PC-9 (cell line): ENCODE data around the gene SEZ6L. TPM values are rescaled to one million over a fixed set of nuclear protein-coding genes. Genes with fewer than 3 reads are reported as not detected.

Experiments used
- BruUV-seq: library from RNA; stranded (reverse); fragments of 400-500 nt; replicated peaks from 2 replicates; lab custom pipeline; 2021; lab: Mats Ljungman, UMichigan
- CTCF ChIA-PET: fragments of 300-600 bp; sonication (Branson Sonifier 250); formaldehyde crosslinking; loops from one replicate; lab custom pipeline; 2022; ENCODE audit warnings: antibody characterized with exemption; lab: Charles Lee
- POLR2A ChIA-PET: fragments of 300-600 bp; sonication (Branson Sonifier 250); formaldehyde crosslinking; loops from one replicate; lab custom pipeline; 2022; ENCODE audit warnings: antibody characterized with exemption; ENCODE audit not compliant: unreplicated experiment; lab: Charles Lee
- DNase-seq, 2 experiments: peaks; one replicate each; pipeline versions ENCODE4 v3.0.0 to v3.0.0-alpha.2; 2015 to 2022; ENCODE audit warnings: mixed read lengths in 1 of 2
- H2AFZ ChIP-seq: fragments of 200-600 bp; sonication (generic); 2 replicates; pipeline ENCODE4 v1.8.1; 2017; ENCODE audit warnings: antibody characterized with exemption
- H3F3A ChIP-seq: fragments of 200-600 bp; sonication (generic); 2 replicates; pipeline ENCODE4 v1.8.1; 2017; ENCODE audit warnings: antibody characterized with exemption, mild to moderate bottlenecking, low read depth; ENCODE audit not compliant: insufficient read depth
- H3K27ac ChIP-seq: fragments of 200-600 bp; sonication (generic); 2 replicates; pipeline ENCODE4 v1.6.1; 2016; ENCODE audit warnings: mixed run types
- H3K27me3 ChIP-seq: fragments of 200-600 bp; sonication (generic); 2 replicates; pipeline ENCODE4 v1.6.1; 2016; ENCODE audit warnings: low read depth, mixed run types; ENCODE audit not compliant: insufficient read depth
- H3K36me3 ChIP-seq: fragments of 200-600 bp; sonication (generic); 2 replicates; pipeline ENCODE4 v1.6.1; 2016; ENCODE audit warnings: low read depth, mixed run types
- H3K4me1 ChIP-seq: fragments of 200-600 bp; sonication (generic); replicated peaks from 2 replicates; pipeline ENCODE4 v1.6.1; 2016; ENCODE audit warnings: mixed run types; ENCODE audit not compliant: insufficient read depth
- H3K4me2 ChIP-seq: fragments of 200-600 bp; sonication (generic); 2 replicates; pipeline ENCODE4 v1.6.1; 2017; ENCODE audit warnings: mixed run types
- H3K4me3 ChIP-seq: fragments of 200-600 bp; sonication (generic); 2 replicates; pipeline ENCODE4 v1.6.1; 2016; ENCODE audit warnings: mixed run types
- H3K79me2 ChIP-seq: fragments of 200-600 bp; sonication (generic); 2 replicates; pipeline ENCODE4 v1.6.1; 2017; ENCODE audit warnings: low read depth, mixed run types
- H3K9me2 ChIP-seq: fragments of 200-600 bp; sonication (generic); 2 replicates; pipeline ENCODE4 v1.8.1; 2017; ENCODE audit warnings: mild to moderate bottlenecking; ENCODE audit not compliant: insufficient read depth
- H3K9me3 ChIP-seq: fragments of 200-600 bp; sonication (generic); 2 replicates; pipeline ENCODE4 v1.8.1; 2016; ENCODE audit warnings: low read depth; ENCODE audit not compliant: insufficient read depth
- H4K20me1 ChIP-seq: fragments of 200-600 bp; sonication (generic); 2 replicates; pipeline ENCODE4 v1.8.1; 2017; ENCODE audit not compliant: insufficient read depth
- EZH2 ChIP-seq: fragments of 200-600 bp; sonication (generic); IDR thresholded peaks from 2 replicates; pipeline ENCODE4 v1.8.0; 2017; ENCODE audit warnings: antibody characterized with exemption, low read depth
- intact Hi-C: fragments of 100-400 bp; cut with micrococcal nuclease; formaldehyde crosslinking; loops from one replicate; pipeline ENCODE4 v1.10.0; 2022; ENCODE audit not compliant: unreplicated experiment
- total RNA-seq: library from RNA; stranded (reverse); gene quantifications from 2 replicates; pipeline ENCODE4 v1.2.3, GENCODE V29; 2021
- TF ChIP-seq, protein P1 (sequence below): fragments of 200-600 bp; sonication (generic); conservative IDR thresholded peaks from 2 replicates; pipeline ENCODE4 v1.6.1; 2017; ENCODE audit warnings: mixed run types, antibody characterized with exemption, mild to moderate bottlenecking, moderate library complexity

The SEZ6L gene
- total RNA-seq, 1 experiment from 2014 or later = not detected

DNA sequence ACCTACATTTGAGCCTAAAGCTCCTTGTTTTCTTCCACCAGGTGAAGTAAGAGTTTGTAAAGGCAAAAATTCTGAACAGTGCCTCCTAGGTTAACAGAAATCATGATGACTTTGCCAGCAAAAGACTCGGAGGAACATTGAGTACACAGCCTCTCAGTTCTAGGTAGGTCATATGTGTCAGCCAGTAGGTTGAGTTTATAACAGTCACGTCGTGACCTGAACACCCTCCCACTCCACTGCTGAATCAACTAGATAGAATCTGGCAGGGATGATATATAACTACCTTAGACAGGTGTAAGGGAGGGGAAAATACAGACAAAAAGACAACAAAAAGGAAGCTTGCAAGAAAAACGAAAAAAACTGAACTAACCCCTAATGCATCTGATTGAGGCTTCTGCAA is 247.0 kb downstream of the SEZ6L start:
- Histone ChIP-seq H3K4me2 (no peak overlapping the region), H3K36me3 (no peaks in the 10 kb centered on the region), H3K27ac (no peak overlapping the region), H3K9me2 (no peaks in the 10 kb centered on the region), H3K4me1 (no peaks in the 10 kb centered on the region), H3K9me3 (no peaks in the 10 kb centered on the region), H3K79me2 (no peaks in the 10 kb centered on the region), H2AFZ (no peak overlapping the region), H4K20me1 (no peaks in the 10 kb centered on the region), H3F3A (no peaks in the 10 kb centered on the region), H3K4me3 (no peak overlapping the region), H3K27me3 (peaks cover 95% of the 10 kb centered on the region)
- intact Hi-C loops = no loop called here
- ChIA-PET POLR2A (interaction anchor here (0.6 kb wide), 1 partner anchor 25 kb away, joined by 32 read pairs; no protein-coding TSS in a partner anchor), CTCF (interaction anchor here (0.6 kb wide), 1 partner anchor 9 kb away, joined by 5 read pairs; no protein-coding TSS in a partner anchor)
- no peak for DNase-seq
- TF ChIP-seq EZH2 = no peak
- TF ChIP-seq, protein P1, sequence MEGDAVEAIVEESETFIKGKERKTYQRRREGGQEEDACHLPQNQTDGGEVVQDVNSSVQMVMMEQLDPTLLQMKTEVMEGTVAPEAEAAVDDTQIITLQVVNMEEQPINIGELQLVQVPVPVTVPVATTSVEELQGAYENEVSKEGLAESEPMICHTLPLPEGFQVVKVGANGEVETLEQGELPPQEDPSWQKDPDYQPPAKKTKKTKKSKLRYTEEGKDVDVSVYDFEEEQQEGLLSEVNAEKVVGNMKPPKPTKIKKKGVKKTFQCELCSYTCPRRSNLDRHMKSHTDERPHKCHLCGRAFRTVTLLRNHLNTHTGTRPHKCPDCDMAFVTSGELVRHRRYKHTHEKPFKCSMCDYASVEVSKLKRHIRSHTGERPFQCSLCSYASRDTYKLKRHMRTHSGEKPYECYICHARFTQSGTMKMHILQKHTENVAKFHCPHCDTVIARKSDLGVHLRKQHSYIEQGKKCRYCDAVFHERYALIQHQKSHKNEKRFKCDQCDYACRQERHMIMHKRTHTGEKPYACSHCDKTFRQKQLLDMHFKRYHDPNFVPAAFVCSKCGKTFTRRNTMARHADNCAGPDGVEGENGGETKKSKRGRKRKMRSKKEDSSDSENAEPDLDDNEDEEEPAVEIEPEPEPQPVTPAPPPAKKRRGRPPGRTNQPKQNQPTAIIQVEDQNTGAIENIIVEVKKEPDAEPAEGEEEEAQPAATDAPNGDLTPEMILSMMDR = no peak
- BruUV-seq = no TSS peak

DNA sequence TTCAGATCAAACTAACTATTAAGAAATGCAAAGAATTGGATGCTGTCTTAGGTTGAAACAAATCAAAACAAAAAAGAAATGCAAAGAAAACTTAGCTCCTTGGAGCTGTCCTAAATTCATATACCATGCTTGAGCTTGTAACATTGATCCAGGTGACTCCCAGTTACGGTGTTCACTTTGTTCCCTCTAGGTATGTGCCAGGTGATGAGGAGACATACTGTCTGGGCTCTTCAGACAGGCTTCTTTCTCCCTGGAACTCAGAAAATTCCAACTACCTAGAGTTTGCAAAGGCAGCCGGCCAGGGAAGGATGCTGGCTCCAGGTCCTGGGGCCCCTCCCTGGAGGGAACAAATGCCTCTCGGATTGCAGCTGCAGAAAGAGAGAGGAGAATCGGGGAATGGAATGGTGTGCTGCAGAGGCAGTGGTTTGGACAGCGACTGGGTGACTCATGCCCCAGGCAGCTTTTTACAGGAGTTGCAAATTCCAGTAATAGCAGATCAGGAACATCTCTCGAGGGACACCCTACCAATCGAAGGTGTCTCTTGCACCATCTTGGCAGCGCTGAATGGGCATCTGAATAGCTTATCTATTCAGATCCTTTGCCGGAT is 247.5 kb downstream of the SEZ6L start:
- Histone ChIP-seq H3K36me3 (no peaks in the 10 kb centered on the region), H3K9me2 (no peaks in the 10 kb centered on the region), H3K9me3 (no peaks in the 10 kb centered on the region), H3K4me3 (no peak overlapping the region), H3K4me2 (peak overlapping the region; percentile 4; the same call in 1 of the 2 replicates), H3K27me3 (peaks cover 95% of the 10 kb centered on the region), H3K4me1 (no peaks in the 10 kb centered on the region), H3K27ac (no peak overlapping the region), H3F3A (no peaks in the 10 kb centered on the region), H2AFZ (no peak overlapping the region), H4K20me1 (no peaks in the 10 kb centered on the region), H3K79me2 (no peaks in the 10 kb centered on the region)
- DNase-seq = peak; percentile 50 to 61
- BruUV-seq = no TSS peak
- CTCF ChIA-PET = interaction anchor here (0.6 kb wide), 1 partner anchor 10 kb away, joined by 5 read pairs; no protein-coding TSS in a partner anchor
- TF ChIP-seq, protein P1 = no peak
- TF ChIP-seq EZH2 = no peak
- POLR2A ChIA-PET = interaction anchor here (0.6 kb wide), 1 partner anchor 25 kb away, joined by 32 read pairs; no protein-coding TSS in a partner anchor
- intact Hi-C loops = no loop called here

DNA sequence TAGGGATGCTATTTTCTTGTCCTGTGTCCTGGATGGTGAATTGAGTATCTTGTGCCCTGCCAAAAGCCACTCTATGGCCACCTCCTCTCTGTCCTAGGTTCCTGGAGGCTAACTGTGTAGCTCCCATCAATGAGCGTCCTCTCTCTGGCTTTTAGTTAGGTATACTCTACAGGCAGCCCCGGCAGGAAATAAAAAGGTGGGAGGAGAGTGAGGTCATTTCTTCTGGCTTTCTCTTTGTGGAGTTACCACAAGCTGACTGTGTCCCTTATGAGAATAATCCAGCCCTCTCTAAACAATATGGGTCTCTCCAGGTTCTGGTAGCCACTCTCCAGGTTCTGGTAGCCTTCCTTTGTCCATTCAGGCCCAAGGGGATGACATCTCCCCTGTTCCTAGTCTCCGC is 248.1 kb downstream of the SEZ6L start:
- Histone ChIP-seq H2AFZ (no peak overlapping the region), H4K20me1 (no peaks in the 10 kb centered on the region), H3K79me2 (no peaks in the 10 kb centered on the region), H3K4me2 (peak overlapping the region; percentile 4; the same call in 1 of the 2 replicates), H3K36me3 (no peaks in the 10 kb centered on the region), H3K9me2 (no peaks in the 10 kb centered on the region), H3K27me3 (peaks cover 94% of the 10 kb centered on the region), H3K4me1 (no peaks in the 10 kb centered on the region), H3K27ac (no peak overlapping the region), H3F3A (no peaks in the 10 kb centered on the region), H3K4me3 (no peak overlapping the region), H3K9me3 (peaks cover under 1% of the 10 kb centered on the region; the same call in 1 of the 2 replicates)
- BruUV-seq = no TSS peak
- ChIA-PET POLR2A (no interaction called here), CTCF (no interaction called here)
- no peak for TF ChIP-seq EZH2
- TF ChIP-seq, protein P1 = no peak
- DNase-seq = no peak
- intact Hi-C loops = no loop called here
